CD4-positive, alpha-beta T cell treated with Interferon alpha-2 for 1 hour (primary cell): ENCODE measurements around the gene NCAPH2.
A peak's percentile ranks its signal among the peaks of the same experiment; 100 is the strongest.
"Not testable (repeated sequence)": the region's sequence is repeated elsewhere in the genome, so short reads cannot be mapped to it uniquely, and the experiment has no call there.

Experiments used
- DNase-seq, 2 donors: peaks; one replicate each; pipeline ENCODE4 v3.0.0-alpha.2; 2020 to 2022

NCAPH2 gene

GRCh38 chr22:50520184-50520583 lies 12.2 kb downstream of the NCAPH2 start:
- DNase-seq: not testable (repeated sequence)

- no peak for DNase-seq
Observed at GRCh38 chr22:50520826-50521453, 12.9 kb downstream of the NCAPH2 start.

- DNase-seq: no peak
Observed at GRCh38 chr22:50521710-50522109, 13.7 kb downstream of the NCAPH2 start.

GRCh38 chr22:50522208-50522805 lies 14.3 kb downstream of the NCAPH2 start:
- DNase-seq: no peak

GRCh38 chr22:50522806-50523438 lies 14.9 kb downstream of the NCAPH2 start:
- DNase-seq: no peak

- DNase-seq: no peak
Observed at GRCh38 chr22:50523458-50523805, 15.4 kb downstream of the NCAPH2 start.

- no peak for DNase-seq
Observed at GRCh38 chr22:50523806-50524675, 16.0 kb downstream of the NCAPH2 start.

- DNase-seq: no peak
Observed at GRCh38 chr22:50524676-50525103, 16.7 kb downstream of the NCAPH2 start.

GRCh38 chr22:50525104-50525857 lies 17.3 kb downstream of the NCAPH2 start, which contains the start of gene SCO2:
SCO2 (minus strand) TSS chr22:50525598; CDS start chr22:50524411, 1,187 bp downstream.
- DNase-seq: peak; percentile 97 to 98

- no peak for DNase-seq
Observed at GRCh38 chr22:50525858-50526107, 17.8 kb downstream of the NCAPH2 start.

GRCh38 chr22:50526108-50526833 lies 18.2 kb downstream of the NCAPH2 start:
- peak; percentile 86 to 91 for DNase-seq

GRCh38 chr22:50526834-50527801 lies 19.1 kb downstream of the NCAPH2 start:
- DNase-seq: peak; percentile 67 to 70

- no peak for DNase-seq
Observed at GRCh38 chr22:50527921-50528681, 20.1 kb downstream of the NCAPH2 start.

- no peak for DNase-seq
Observed at GRCh38 chr22:50528682-50529415, 20.8 kb downstream of the NCAPH2 start.

GRCh38 chr22:50529416-50529896 lies 21.4 kb downstream of the NCAPH2 start:
- DNase-seq: no peak

- DNase-seq: peak; percentile 81 to 86
Observed at GRCh38 chr22:50529897-50530579, 22.0 kb downstream of the NCAPH2 start, which contains the start of gene TYMP. TYMP (minus strand) TSS chr22:50530012; CDS start chr22:50529709, 303 bp downstream.

GRCh38 chr22:50530580-50530876 lies 22.5 kb downstream of the NCAPH2 start:
- DNase-seq: no peak

GRCh38 chr22:50530877-50531545 lies 23.0 kb downstream of the NCAPH2 start:
- DNase-seq: peak; percentile 90 to 91
